ENCODE measurements around the gene TSPYL2. TPM values are rescaled to one million over a fixed set of nuclear protein-coding genes. Genes with fewer than 3 reads are reported as not detected.

TSPYL2 gene
- total RNA-seq: 19.5 and 26.2 TPM in 2 replicates
- long read RNA-seq, partial matches to known transcripts: 2 of 3 reads
- long read RNA-seq, other reads (novel, unspliced or antisense): 1 of 3 reads

GRCh38 chrX:53081925-53082772, at the start of gene TSPYL2:
TSS of gene TSPYL2 (plus strand) at chrX:53082367. CDS start at chrX:53082499, 132 bp downstream.
- TF ChIP-seq CTCF (IDR thresholded peaks at IDR 0.05): no peak
- peaks cover 17% of the 10 kb centered on the region for H3K4me1 Mint-ChIP-seq (ENCODE audit: unreplicated experiment)
- peak within 1 kb of the TSS; percentile 92 for H3K27ac Mint-ChIP-seq (ENCODE audit: unreplicated experiment)
- H3K4me3 Mint-ChIP-seq (ENCODE audit: unreplicated experiment): peak within 1 kb of the TSS; percentile 82
- no peaks in the 10 kb centered on the region for H3K27me3 Mint-ChIP-seq (ENCODE audit: unreplicated experiment)
- no peaks in the 10 kb centered on the region for H3K9me3 Mint-ChIP-seq (ENCODE audit: unreplicated experiment)
- H3K36me3 Mint-ChIP-seq (ENCODE audit: unreplicated experiment): peaks cover 15% of the 10 kb centered on the region
- DNase-seq (ENCODE audit: extremely low spot score, unreplicated experiment): peak; percentile 98

GRCh38 chrX:53036149-53036548, 46.0 kb upstream of the TSPYL2 start:
- no peak for TF ChIP-seq CTCF (IDR thresholded peaks at IDR 0.05)
- Mint-ChIP-seq H3K4me3 (ENCODE audit: unreplicated experiment) (no peak overlapping the region), H3K4me1 (ENCODE audit: unreplicated experiment) (no peaks in the 10 kb centered on the region), H3K36me3 (ENCODE audit: unreplicated experiment) (no peaks in the 10 kb centered on the region), H3K27me3 (ENCODE audit: unreplicated experiment) (peaks cover 27% of the 10 kb centered on the region), H3K9me3 (ENCODE audit: unreplicated experiment) (peaks cover 4% of the 10 kb centered on the region), H3K27ac (ENCODE audit: unreplicated experiment) (no peak overlapping the region)
- DNase-seq (ENCODE audit: extremely low spot score, unreplicated experiment): no peak

GRCh38 chrX:53039236-53039635, 42.9 kb upstream of the TSPYL2 start:
- Mint-ChIP-seq H3K27me3 (ENCODE audit: unreplicated experiment) (peaks cover 28% of the 10 kb centered on the region), H3K9me3 (ENCODE audit: unreplicated experiment) (no peaks in the 10 kb centered on the region), H3K36me3 (ENCODE audit: unreplicated experiment) (no peaks in the 10 kb centered on the region), H3K4me3 (ENCODE audit: unreplicated experiment) (no peak overlapping the region), H3K27ac (ENCODE audit: unreplicated experiment) (no peak overlapping the region), H3K4me1 (ENCODE audit: unreplicated experiment) (no peaks in the 10 kb centered on the region)
- TF ChIP-seq CTCF (IDR thresholded peaks at IDR 0.05): no peak
- DNase-seq (ENCODE audit: extremely low spot score, unreplicated experiment): no peak

DNA sequence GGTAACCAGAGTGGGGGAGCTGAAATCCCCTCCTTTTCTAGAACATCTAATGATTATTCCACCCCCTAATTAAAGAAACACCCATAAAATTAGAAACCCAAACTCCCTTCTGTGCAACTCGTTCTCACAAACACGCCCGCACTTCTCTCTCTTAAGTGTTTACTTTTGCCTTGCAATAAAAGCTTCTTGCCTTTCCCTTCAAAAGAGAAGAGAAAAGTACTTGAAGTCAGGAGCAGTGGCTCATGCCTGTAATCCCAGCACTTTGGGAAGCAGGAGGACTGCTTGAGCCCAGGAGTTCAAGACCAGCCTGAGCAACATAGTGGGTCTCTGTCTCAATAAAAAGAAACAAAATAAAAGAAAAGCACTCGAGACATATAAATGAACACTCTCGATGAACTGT, 37.2 kb upstream of the TSPYL2 start:
- H3K27me3 Mint-ChIP-seq (ENCODE audit: unreplicated experiment): peaks cover 7% of the 10 kb centered on the region
- no peaks in the 10 kb centered on the region for H3K36me3 Mint-ChIP-seq (ENCODE audit: unreplicated experiment)
- no peak for TF ChIP-seq CTCF (IDR thresholded peaks at IDR 0.05)
- no peak for DNase-seq (ENCODE audit: extremely low spot score, unreplicated experiment)
- H3K4me1 Mint-ChIP-seq (ENCODE audit: unreplicated experiment): peaks cover 12% of the 10 kb centered on the region
- no peak overlapping the region for H3K4me3 Mint-ChIP-seq (ENCODE audit: unreplicated experiment)
- H3K27ac Mint-ChIP-seq (ENCODE audit: unreplicated experiment): no peak overlapping the region
- no peaks in the 10 kb centered on the region for H3K9me3 Mint-ChIP-seq (ENCODE audit: unreplicated experiment)

- Mint-ChIP-seq H3K4me3 (ENCODE audit: unreplicated experiment) (peak overlapping the region; percentile 9), H3K36me3 (ENCODE audit: unreplicated experiment) (no peaks in the 10 kb centered on the region), H3K27me3 (ENCODE audit: unreplicated experiment) (no peaks in the 10 kb centered on the region), H3K27ac (ENCODE audit: unreplicated experiment) (peak overlapping the region; percentile 76), H3K9me3 (ENCODE audit: unreplicated experiment) (no peaks in the 10 kb centered on the region), H3K4me1 (ENCODE audit: unreplicated experiment) (peaks cover 12% of the 10 kb centered on the region)
- no peak for DNase-seq (ENCODE audit: extremely low spot score, unreplicated experiment)
- peak; percentile 30 for TF ChIP-seq CTCF (IDR thresholded peaks at IDR 0.05)
Observed at GRCh38 chrX:53047228-53047627, 34.9 kb upstream of the TSPYL2 start.
